Esophagus squamous epithelium (tissue), 4 donors: ENCODE measurements around the gene ZNF774.

ENCODE experiments used
- POLR2A ChIP-seq, 4 donors: fragments of 450-650 bp; IDR thresholded peaks; one replicate each; pipeline ENCODE4 v1.6.1; 2017; ENCODE audit warnings: antibody characterized with exemption in 4 of 4, mild to moderate bottlenecking in 4 of 4, moderate library complexity in 3 of 4
- TF ChIP-seq, protein P1 (sequence below), 6 experiments: fragments of 450-650 bp in 4 of 6; fragments of 200-600 bp in 2 of 6; sonication (generic) in 2 of 6; IDR thresholded peaks; one replicate each; pipeline ENCODE4 v1.5.1; 2016 to 2019; ENCODE audit warnings: antibody characterized with exemption in 6 of 6, mild to moderate bottlenecking in 4 of 6, moderate library complexity in 4 of 6

GRCh38 chr15:90393040-90393439, 41.0 kb downstream of the ZNF774 start:
- TF ChIP-seq, protein P1, sequence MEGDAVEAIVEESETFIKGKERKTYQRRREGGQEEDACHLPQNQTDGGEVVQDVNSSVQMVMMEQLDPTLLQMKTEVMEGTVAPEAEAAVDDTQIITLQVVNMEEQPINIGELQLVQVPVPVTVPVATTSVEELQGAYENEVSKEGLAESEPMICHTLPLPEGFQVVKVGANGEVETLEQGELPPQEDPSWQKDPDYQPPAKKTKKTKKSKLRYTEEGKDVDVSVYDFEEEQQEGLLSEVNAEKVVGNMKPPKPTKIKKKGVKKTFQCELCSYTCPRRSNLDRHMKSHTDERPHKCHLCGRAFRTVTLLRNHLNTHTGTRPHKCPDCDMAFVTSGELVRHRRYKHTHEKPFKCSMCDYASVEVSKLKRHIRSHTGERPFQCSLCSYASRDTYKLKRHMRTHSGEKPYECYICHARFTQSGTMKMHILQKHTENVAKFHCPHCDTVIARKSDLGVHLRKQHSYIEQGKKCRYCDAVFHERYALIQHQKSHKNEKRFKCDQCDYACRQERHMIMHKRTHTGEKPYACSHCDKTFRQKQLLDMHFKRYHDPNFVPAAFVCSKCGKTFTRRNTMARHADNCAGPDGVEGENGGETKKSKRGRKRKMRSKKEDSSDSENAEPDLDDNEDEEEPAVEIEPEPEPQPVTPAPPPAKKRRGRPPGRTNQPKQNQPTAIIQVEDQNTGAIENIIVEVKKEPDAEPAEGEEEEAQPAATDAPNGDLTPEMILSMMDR (IDR thresholded peaks at IDR 0.05) = no peak
- TF ChIP-seq POLR2A (IDR thresholded peaks at IDR 0.05) = no peak
